AG08396 (cell line): ENCODE results near the gene PLAAT2.
"Not testable (repeated sequence)": the region's sequence is repeated elsewhere in the genome, so short reads cannot be mapped to it uniquely, and the experiment has no call there.

Experiments used
- DNase-seq: peaks from one replicate; pipeline ENCODE4 v3.0.0; 2012; ENCODE audit warnings: low spot score, mixed read lengths

Gene PLAAT2

DNA sequence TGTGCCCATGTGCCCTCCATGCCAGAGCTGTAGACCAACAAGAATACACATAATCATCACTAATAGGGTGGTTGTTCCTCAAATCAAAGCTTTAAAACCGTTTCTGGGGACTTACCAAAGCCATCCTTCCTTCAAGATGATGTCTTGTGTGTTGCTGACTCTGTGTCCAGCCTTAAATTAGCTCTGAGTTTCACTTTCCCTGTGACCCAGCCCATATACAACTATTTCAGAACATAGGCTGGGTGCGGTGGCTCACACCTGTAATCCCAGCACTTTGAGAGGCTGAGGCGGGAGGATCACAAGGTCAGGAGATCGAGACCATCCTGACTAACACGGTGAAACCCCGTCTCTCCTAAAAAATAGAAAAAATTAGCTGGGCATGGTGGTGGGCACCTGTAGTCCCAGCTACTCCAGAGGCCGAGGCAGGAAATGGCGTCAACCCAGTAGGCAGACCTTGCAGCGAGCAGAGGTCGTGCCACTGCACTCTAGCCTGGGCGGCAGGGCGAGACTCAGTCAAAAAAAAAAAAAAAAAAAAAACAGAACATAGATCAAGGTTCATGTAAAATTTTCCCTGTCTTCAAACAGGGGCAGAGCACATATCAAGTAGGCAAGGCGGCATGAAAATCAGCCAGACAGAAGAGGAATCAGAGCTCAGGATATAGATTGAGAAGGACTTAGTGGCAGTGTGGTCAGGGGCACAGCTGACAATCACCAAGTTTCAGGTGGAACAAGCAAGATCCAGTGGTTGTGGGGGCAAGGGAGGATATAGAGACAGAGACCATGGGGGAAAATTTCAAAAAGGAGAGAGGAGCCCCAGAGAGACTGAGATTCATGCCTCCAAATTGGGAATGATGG is at the start of gene PLAAT2:
PLAAT2 (minus strand) TSS at position 179 of the 855 bp plus-strand sequence; CDS start at position 124, 55 bp downstream.
- DNase-seq, result no peak

DNA sequence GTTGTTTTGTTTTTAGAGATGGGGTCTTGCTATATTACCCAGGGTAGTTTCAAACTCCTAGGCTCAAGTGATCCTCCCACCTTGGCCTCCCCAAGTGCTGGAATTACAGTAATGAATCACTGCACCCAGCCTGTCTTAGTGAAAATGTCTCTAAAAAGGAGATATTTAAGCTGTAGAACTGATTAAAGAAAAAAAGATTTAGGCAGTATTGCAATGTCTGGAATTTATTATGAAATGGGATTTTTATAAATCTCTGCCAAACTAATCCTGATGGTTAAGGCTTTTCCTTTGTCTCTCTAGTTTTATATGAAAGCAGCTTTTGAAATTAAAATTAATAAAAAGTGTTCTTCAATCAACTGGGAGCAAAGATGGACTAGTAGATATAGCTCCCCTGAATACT is 49.0 kb upstream of the PLAAT2 start:
- no peak for DNase-seq

DNA sequence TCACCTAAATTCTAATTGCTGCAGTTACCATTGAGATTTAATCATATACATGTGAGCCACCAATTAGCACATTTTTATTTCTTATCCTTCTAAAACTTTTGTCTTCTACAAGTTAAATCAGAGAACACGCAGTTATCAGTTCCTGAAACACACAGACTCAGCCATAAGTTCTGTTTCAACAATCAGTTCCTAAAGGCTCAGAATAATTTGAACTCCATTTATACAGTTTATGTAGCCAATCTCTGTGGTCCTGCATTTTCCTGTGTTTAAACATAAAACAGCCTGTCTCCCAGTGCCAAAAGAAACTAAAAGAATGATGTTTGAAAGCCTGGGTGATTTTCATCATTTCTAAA is 48.2 kb upstream of the PLAAT2 start:
- no peak for DNase-seq

DNA sequence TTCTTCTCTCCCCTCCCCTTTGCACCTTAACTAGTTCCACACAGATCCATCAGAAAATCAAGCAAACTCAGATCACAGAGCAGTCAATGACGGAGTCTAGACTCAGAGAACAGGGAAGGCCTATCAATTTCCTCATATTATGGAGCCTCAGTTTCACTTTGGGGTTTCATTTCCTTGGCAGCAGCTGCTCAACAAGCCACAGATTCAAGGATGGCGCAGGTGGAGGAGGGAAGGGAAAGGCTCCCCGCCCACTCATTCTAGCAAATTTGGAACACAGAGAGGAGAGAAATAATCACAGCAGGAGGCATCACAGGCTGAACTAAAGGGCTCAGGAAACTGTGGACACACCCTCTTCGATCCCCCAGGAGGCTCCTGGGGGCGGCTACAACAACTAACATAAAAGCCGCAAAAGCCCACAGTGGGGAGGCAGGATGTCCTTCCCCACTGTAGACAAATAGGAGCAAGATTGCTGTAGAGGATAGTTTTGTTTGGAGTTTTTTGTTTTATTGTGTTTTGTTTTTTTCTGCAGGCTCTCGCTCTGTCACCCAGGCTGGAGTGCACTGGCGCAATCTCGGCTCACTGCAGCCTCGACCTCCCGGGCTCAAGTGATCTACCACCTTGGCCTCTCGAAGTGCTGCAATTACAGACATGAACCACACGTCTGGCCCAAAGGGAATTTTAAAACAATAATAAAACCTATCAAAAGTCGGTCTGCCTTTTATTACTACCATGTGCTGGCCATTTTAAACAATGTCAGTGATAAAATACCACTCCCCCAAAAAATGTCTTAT is 47.6 kb upstream of the PLAAT2 start:
- no peak for DNase-seq

DNA sequence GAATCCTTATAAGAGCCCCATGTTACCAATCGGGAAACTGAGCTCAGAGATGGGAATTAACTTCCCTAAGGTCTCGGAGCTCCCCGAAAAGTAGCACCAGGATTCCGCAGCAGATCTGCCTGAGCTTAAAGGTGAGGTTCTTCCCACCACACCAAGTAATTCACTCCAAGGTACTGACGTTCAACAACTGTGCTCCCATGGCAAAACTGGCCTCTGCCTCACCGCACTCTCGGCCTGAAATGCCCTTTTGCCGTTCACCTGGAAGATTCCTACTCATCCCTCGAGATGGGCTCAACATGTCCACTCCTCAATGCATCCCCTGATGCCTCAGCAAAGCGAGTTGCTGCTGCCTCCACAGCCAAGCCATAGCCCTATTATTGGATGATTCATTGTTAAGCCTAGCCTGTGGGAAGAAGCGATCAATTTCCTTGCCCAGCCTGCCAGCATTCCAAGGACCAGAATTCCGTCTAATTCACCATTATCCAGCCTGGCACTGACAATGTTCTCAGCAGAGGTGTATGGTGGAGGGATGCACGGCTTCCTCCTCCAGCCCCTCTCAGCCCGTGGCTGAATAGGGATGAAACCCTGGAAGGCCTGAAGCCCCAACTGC is 46.9 kb upstream of the PLAAT2 start:
- DNase-seq, result no peak

DNA sequence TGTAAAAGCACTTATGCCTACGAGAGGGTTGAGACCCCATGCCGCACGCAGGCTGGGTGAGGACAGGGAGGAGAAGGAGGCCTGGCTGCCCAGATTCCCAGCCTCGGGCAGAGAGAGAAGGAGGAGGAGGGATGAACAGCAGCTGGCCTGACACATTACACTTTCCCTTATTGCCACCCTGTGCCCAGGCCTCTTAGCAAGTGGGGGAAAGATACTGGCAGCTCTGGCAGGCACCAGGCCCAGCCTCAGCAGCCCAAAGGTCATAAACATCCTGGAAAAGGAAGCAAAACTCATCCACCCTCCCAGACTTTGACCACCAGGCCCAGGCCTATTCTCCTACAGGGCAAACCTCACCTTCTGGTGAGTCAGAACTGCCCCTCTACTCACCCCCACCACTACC is 46.4 kb upstream of the PLAAT2 start:
- no peak for DNase-seq

DNA sequence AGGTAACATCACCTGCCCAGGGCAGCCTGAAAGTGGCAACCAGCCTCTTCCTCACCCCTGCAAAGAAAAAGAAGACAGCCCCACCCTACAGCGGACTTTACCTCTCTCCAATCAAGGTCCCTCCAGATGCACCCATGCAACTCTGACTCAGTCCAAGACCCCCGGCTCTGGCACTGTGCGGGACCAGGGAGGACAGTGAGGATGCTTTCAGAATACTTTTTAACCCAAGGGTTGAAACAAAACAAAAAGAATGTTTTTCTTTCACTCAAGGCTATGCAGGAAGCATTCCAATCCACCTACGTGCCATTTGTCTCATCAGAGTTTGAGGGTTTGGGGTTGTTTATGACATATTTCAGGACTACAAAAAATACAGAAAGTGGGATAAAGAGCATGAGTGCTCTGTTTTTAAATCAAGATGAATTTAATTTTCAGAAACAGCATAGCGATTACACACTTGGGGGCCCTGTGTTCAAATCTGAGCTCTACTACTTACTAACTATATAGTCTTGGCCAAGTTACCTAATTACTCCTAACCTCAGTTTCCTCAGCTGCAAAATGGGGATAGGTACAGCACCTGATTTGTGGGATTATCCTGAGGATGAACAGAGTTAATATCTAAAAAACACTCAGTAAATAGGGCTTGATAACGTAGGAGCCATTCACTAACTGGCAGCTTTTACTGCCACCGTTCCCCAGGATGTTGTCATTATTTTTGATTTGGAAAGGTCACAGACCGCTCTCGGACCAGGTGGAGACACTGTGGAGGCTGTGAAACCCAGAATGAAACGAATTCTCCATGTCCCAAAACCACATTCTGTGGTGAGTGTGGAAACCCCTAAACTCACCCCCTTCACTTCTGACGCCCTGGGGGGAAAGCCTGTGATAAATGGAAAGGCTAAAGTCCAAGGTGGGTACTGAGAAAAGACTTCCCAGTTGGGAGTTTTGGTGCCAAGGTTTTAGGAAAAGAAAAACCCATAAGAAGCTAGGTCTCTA is 45.5 kb upstream of the PLAAT2 start:
- DNase-seq, result peak; percentile 36

DNA sequence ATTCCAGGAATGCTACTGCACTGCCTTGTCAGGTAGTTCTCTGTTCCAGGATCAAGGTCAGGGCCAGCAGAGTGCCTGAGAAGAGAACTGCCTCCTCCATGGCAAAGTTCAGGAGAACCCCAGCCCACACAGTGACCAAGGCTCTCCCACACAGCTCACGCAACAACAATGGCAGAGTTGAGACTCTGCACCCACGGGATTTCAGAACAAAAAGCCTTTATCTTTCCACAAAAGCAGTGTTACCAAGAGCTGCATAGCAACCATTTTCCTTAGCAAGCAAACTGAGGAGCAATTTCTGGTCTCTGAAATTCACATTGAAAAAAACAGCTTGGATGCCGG is 40.0 kb upstream of the PLAAT2 start:
- DNase-seq, result no peak

DNA sequence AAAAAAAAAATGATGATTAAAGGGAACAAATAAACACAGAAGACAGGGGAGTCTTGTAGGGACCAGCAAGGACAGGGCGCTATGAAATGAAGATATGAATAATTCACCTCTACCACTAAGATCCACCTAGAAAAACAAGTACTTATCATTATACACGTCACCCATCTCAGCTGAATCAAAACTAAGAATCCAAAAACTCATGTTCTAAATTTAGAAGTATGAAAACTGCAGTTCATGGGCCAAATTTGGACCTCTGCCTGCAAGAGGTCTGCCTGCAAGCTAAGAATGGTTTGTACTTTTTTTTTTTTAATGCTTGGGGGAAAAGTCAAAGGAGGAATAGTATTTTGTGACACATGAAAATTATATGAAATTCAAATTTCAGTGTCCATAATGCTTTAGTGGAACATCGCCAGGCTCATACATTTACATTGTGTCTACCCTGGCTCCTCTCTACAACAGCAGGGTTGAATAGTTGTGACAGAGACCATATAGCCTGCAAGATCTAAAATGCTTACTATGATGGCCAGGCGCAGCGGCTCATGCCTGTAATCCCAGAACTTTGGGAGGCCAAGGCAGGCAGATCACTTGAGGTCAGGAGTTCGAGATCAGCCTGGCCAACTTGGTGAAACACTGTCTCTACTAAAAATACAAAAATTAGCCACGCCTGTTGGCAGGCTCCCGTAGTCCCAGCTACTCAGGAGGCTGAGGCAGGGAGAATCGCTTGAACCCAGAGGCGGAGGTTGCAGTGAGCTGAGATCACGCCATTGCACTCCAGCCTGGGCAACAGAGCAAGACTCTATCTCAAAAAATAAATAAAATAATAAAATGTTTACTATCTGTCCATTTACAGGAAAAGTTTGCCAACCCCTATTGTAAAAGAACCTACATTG is 39.4 kb upstream of the PLAAT2 start:
- DNase-seq, result peak; percentile 36

DNA sequence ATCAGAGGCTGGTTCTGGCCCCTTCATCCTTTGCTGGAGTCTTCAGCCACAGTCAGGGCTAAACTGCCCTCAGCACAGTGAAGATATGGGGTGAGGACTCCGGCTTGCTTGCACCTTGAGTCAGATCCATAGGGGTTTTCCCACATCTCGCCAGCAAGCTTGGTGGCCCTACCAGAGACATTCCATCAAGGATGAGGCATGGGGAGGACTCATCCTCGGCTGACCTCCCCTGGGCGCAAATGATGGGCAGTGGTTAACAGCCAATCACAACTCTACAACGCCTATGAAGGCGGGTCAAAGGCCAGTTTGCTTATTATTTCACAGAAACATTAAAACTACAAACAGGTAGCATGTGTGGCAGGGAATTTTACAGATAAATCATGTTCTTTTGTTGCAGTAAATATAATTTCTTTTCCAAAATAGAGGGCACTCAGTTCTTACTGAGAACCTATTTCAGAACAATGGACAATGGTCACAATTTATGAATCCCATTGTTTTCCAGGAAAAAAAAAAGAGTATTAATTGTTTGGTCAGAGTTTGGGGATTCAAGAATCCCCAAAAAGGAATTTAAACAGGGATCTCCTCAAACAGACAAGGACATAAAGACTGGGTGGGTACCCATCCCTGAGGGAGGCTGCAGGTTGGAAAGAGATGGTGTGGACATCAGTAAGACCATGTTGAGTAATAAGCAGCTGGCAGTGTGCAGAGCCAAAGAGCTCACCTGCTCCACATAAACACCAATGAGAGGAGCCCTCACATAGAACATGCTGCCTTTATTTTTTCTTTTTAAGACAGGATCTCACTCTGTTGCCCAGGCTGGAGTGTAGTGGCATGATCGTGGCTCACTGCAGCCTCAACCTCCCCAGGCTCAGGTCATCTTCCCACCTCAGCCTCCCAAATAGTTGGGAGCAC is 36.3 kb upstream of the PLAAT2 start:
- DNase-seq, result peak; percentile 89

DNA sequence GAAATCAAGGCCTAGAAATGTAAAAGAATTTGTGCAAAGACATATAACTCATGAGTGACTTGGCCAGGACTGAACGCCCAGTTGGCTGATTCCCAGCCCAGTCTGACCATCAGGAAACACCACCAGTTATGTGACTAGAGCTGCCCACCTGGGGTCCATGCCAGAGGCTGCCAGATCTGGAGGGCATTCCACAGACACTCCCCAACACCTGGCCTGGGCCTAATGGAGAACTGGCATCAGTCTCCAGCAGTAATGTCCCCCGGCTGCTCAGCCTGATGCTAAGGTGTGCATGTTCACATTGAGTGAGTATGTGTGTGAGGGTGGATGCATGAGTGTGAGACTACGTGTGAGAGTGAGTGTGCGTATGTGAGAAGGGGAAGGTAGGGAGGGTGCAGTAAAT is 35.4 kb upstream of the PLAAT2 start:
- no peak for DNase-seq

DNA sequence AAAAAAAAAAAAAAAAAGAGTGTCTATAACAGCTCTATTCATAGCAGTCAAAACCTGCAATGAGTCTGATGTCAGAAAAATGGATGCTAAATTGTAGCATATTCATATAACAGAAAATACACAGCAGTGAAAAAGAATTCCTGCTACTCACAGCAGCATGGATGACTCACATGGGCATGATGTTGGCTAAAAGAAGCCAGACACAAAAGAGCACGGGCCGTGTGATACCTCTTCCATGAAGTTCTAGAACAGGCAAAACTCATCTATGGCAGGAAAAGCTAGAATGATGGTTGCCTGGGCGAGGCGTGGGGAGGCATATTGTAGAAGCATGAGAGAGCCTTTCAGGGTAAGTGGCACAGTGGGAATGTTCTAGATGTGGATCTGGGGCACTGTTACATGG is 32.1 kb upstream of the PLAAT2 start:
- DNase-seq, result no peak

DNA sequence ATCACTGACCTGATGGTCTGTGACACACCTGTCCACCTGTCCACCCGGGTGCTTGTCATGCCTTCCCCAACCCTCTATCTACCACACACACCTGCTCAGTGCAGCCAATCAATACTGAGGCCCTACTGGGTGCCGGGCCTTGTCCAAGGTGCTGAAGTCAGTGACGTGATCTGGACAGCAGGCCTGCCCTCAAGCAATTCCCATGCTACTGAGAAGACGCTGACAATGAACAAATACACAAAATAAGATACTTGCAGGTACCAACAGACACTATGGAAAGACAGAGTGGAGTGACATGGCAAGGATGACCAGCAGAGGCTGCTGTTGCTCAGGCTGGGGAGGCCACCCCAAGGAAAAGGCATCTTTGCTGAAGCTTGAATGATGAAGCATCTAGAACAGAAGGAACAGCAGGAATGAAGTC is 29.8 kb upstream of the PLAAT2 start:
- DNase-seq, result no peak

DNA sequence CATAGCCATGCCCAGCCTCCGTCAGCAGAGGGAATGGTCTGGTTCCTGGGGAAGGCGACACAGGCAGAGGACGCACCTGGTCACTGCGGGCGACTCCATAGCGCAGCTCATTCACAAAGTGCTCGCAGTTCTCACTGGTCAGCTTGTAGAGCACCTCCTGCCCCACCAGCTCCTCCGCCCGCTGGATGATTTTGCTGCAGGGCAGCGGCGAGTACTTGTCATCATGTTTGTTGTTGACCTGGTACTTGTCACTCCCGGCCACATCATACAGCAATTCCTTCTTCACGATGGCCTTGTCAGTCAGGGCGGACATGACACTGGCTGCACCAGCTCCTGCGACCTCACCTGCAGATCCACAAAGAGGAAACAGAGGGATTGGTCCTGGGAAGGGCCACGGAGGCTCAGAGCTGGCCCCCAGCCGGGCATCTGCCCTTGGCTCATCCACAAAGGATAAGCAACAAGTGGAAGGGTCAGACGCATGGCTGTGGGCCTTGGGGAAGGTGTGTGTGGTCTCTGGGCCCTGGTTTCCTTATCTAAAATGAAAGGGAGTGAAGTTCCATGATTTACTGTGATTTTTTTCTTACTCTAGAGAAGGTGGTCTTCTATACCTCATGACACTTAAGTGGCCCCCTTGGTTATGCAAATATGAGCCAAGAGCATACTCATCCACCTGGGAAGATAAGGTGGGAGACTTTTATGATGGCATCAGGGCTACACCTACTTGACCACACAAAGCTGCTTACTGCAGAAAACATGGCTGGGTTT is 27.0 kb upstream of the PLAAT2 start:
- DNase-seq, result no peak

DNA sequence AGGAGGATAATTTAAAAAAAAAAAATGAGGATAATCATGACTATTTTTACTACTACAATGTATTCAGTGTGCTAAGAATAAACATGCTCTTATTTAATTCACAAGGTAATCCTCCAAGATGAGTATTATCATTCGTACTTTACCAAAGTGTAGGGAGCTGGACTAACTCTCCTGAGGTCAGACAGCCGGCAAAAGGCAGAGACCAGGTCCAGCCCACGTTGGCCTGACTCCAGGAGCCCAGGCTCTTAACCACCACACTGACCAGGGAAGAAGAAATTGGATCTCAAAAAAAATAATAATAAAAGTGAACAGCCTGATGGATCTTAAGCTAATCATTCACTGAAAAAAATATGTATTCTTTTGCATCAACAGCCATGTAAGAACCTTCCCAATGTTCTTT is 25.8 kb upstream of the PLAAT2 start:
- no peak for DNase-seq

DNA sequence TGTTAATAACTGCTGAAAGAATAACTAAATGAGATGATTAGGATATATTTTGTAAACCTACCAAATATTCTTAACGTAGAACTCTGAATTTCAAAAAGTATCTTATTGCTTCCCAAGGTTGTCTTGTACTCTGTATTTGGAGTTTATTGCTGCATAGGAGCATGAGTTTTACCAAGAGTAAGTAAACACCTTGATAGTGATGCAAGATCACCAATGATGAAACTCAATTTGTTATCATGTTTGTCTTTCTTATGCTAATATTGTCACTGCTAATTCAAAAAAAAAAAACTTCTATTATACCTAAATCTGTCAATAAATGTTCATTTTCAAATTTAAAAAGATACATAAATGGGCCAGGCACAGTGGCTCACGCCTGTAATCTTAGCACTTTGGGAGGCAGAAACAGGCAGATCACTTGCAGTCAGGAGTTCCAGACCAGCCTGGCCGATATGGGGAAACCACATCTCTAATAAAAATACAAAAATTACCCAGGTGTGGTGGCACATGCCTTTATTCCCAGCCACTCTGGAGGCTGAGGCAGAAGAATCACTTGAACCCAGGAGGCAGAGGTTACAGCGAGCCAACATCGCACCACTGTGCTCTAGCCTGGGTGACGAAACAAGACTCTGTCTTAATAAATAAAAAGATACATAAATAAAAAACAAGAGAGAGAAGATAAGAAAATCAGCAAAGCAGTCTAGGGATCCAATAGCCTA is 23.4 kb upstream of the PLAAT2 start:
- DNase-seq, result no peak

DNA sequence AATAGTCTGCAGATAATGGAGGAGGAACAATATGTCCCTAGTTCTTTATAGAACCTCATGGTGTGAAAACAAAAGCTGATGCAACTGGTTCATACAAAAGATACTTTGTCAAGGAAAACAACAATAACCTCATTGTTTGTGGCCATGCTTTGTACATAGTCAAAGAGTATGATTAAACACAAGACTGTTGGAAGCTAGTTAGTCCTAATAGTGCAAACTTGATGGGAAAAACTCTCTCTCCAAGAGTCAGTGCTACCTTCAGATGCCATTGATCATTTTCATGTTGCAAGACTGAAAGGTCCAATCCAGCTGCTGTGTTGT is 20.1 kb upstream of the PLAAT2 start:
- DNase-seq, result no peak

DNA sequence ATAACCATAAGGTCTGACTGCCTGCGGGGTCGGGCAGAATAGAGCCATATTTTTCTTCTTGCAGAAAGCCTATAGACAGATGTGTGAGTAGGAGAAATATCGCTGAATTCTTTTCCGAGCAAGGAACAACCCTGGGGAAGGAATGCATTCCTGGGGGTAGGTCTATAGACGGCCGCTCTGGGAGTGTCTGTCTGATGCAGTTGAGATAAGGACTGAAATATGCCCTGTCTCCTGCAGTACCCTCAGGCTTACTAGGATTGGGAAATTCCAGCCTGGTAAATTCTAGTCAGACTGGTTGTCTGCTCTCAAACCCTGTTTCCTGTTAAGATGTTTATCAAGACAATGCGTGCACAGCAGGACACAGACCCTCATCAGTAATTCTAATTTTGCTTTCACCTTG is 18.0 kb upstream of the PLAAT2 start:
- not testable (repeated sequence) for DNase-seq
